Colonic mucosa (tissue), 4 donors: ENCODE results near the gene CACNA1H. TPM values are rescaled to one million over a fixed set of nuclear protein-coding genes. Genes with fewer than 3 reads are reported as not detected.

ENCODE experiments used
- DNase-seq: peaks from one replicate; pipeline ENCODE4 v3.0.0-alpha.2; 2020
- H3K27ac ChIP-seq: fragments of 200-600 bp; one replicate; pipeline ENCODE4 v1.8.0; 2021
- H3K27me3 ChIP-seq: fragments of 200-600 bp; one replicate; pipeline ENCODE4 v1.8.0; 2021
- H3K36me3 ChIP-seq: fragments of 200-600 bp; one replicate; pipeline ENCODE4 v1.8.0; 2021
- H3K4me1 ChIP-seq: fragments of 200-600 bp; one replicate; pipeline ENCODE4 v1.8.0; 2021; ENCODE audit warnings: mild to moderate bottlenecking
- H3K4me3 ChIP-seq: fragments of 200-600 bp; one replicate; pipeline ENCODE4 v1.8.0; 2021
- H3K9ac ChIP-seq, 2 donors: one replicate each; pipeline ENCODE4 v1.7.0; 2013; ENCODE audit warnings: control low read depth in 2 of 2, low read depth in 2 of 2, low read length in 2 of 2
- H3K9me3 ChIP-seq: fragments of 200-600 bp; one replicate; pipeline ENCODE4 v1.8.0; 2021
- CTCF ChIP-seq: fragments of 200-600 bp; IDR thresholded peaks from one replicate; pipeline ENCODE4 v1.8.0; 2022; ENCODE audit warnings: antibody characterized with exemption, mild to moderate bottlenecking
- intact Hi-C: fragments of 100-400 bp; cut with DNase I; formaldehyde crosslinking; loops from one replicate; pipeline ENCODE4 v1.14.1; 2022
- total RNA-seq, 2 donors: library from RNA; stranded (reverse); fragmentation: NEBNext Ultra II Directional in 1 of 2; extraction: Animal tissue kit (Norgen Biotek cat#: 25700) in 1 of 2; gene quantifications; one replicate each; pipeline ENCODE4 v1.2.1, GENCODE V29; 2021
- donor health status: healthy.
- donor health status: DM: no; HTN: no; CAD: no.
- donor health status: DM: no; HTN: no; CAD: no.

The CACNA1H gene
- total RNA-seq, 2 donors from 2014 or later = 2.1 to 14.6 TPM

GRCh38 chr16:1200014-1200627 lies 47.2 kb downstream of the CACNA1H start:
- H3K4me1 ChIP-seq = no peaks in the 10 kb centered on the region
- H3K27me3 ChIP-seq = no peaks in the 10 kb centered on the region
- H3K9me3 ChIP-seq = no peaks in the 10 kb centered on the region
- H3K4me3 ChIP-seq = no peak overlapping the region
- H3K9ac ChIP-seq = no peak overlapping the region
- intact Hi-C loops = no loop called here
- TF ChIP-seq CTCF = no peak
- H3K36me3 ChIP-seq = no peaks in the 10 kb centered on the region
- no peak for DNase-seq
- H3K27ac ChIP-seq = no peak overlapping the region

- Histone ChIP-seq H3K27ac (no peak overlapping the region), H3K36me3 (no peaks in the 10 kb centered on the region), H3K27me3 (no peaks in the 10 kb centered on the region), H3K4me1 (no peaks in the 10 kb centered on the region), H3K4me3 (no peak overlapping the region), H3K9ac (no peak overlapping the region), H3K9me3 (no peaks in the 10 kb centered on the region)
- TF ChIP-seq CTCF = no peak
- intact Hi-C loops = no loop called here
- no peak for DNase-seq
Observed at GRCh38 chr16:1201444-1201843, 48.5 kb downstream of the CACNA1H start.

GRCh38 chr16:1202274-1202673 lies 49.4 kb downstream of the CACNA1H start:
- TF ChIP-seq CTCF = no peak

GRCh38 chr16:1204933-1205332 lies 52.0 kb downstream of the CACNA1H start:
- Histone ChIP-seq H3K9ac (no peak overlapping the region), H3K27ac (no peak overlapping the region), H3K4me1 (no peaks in the 10 kb centered on the region), H3K4me3 (no peak overlapping the region), H3K27me3 (no peaks in the 10 kb centered on the region), H3K9me3 (no peaks in the 10 kb centered on the region), H3K36me3 (no peaks in the 10 kb centered on the region)
- intact Hi-C loops = no loop called here
- no peak for TF ChIP-seq CTCF
- no peak for DNase-seq

More at GRCh38 chr16:1202274-1202673, 49.4 kb downstream of the CACNA1H start:
- intact Hi-C loops = no loop called here
- no peak for DNase-seq
- no peak overlapping the region for H3K4me3 ChIP-seq
- H3K4me1 ChIP-seq = no peaks in the 10 kb centered on the region
- no peaks in the 10 kb centered on the region for H3K36me3 ChIP-seq
- H3K9ac ChIP-seq = no peak overlapping the region
- no peaks in the 10 kb centered on the region for H3K27me3 ChIP-seq
- H3K27ac ChIP-seq = no peak overlapping the region
- H3K9me3 ChIP-seq = no peaks in the 10 kb centered on the region

- Histone ChIP-seq H3K36me3 (no peaks in the 10 kb centered on the region), H3K27me3 (no peaks in the 10 kb centered on the region), H3K9ac (no peak overlapping the region), H3K4me3 (no peak overlapping the region), H3K27ac (no peak overlapping the region), H3K4me1 (no peaks in the 10 kb centered on the region), H3K9me3 (no peaks in the 10 kb centered on the region)
- intact Hi-C loops = no loop called here
- TF ChIP-seq CTCF = no peak
- no peak for DNase-seq
Observed at GRCh38 chr16:1206326-1206725, 53.4 kb downstream of the CACNA1H start.
